GM23338 (cell line): ENCODE results near the gene FBXO8. TPM values are rescaled to one million over a fixed set of nuclear protein-coding genes. Genes with fewer than 3 reads are reported as not detected.

ENCODE experiments used
- CREB1 ChIP-seq: fragments of 250-450 bp; sonication (Bioruptor Pico); IDR thresholded peaks from 2 replicates; pipeline ENCODE4 v1.5.0; 2020; ENCODE audit warnings: low read depth, mild to moderate bottlenecking, moderate library complexity
- CTCF ChIP-seq, 2 experiments: fragments of 200-600 bp in 1 of 2; sonication (generic) in 1 of 2; conservative IDR thresholded peaks; 2 replicates each; pipeline versions ENCODE4 v1.5.1 to v1.6.1; 2016 to 2017; ENCODE audit warnings: antibody characterized with exemption in 2 of 2, low read depth in 2 of 2, mild to moderate bottlenecking in 2 of 2, moderate library complexity in 1 of 2
- ETS1 ChIP-seq: IDR thresholded peaks from 2 replicates; pipeline ENCODE4 v1.6.1; 2016; ENCODE audit warnings: antibody characterized with exemption
- EZH2 ChIP-seq: fragments of 200-600 bp; sonication (generic); IDR thresholded peaks from one replicate; pipeline ENCODE4 v1.8.0; 2017; ENCODE audit warnings: antibody characterized with exemption, mild to moderate bottlenecking, low read depth; ENCODE audit not compliant: unreplicated experiment
- JUNB ChIP-seq: IDR thresholded peaks from one replicate; pipeline ENCODE4 v1.6.1; 2016; ENCODE audit warnings: antibody characterized with exemption; ENCODE audit not compliant: unreplicated experiment
- POLR2AphosphoS5 ChIP-seq: IDR thresholded peaks from 2 replicates; pipeline ENCODE4 v1.6.1; 2016; ENCODE audit warnings: antibody characterized with exemption, low read depth
- ZNF114 ChIP-seq: fragments of 250-450 bp; sonication (Bioruptor Pico); IDR thresholded peaks from 2 replicates; pipeline ENCODE4 v1.5.0; 2020; ENCODE audit warnings: mild to moderate bottlenecking, moderate library complexity
- ZNF331 ChIP-seq: fragments of 250-450 bp; sonication (Bioruptor Pico); IDR thresholded peaks from 2 replicates; pipeline ENCODE4 v1.5.0; 2020; ENCODE audit warnings: low read depth, mild to moderate bottlenecking, moderate library complexity
- ZNF462 ChIP-seq: fragments of 250-450 bp; sonication (Bioruptor Pico); IDR thresholded peaks from 2 replicates; pipeline ENCODE4 v1.5.0; 2020; ENCODE audit warnings: mild to moderate bottlenecking, moderate library complexity
- polyA plus RNA-seq: library from polyadenylated mRNA; unstranded; fragments of >200 nt; fragmentation: Nextera tagmentation; extraction: Ambion mirVana; gene quantifications from 2 replicates; pipeline ENCODE4 v1.2.1, GENCODE V29; 2016
- total RNA-seq: library from RNA; depleted of rRNA; stranded (reverse); fragments of >200 nt; shearing (Covaris generic); gene quantifications from 2 replicates; pipeline ENCODE4 v1.2.3, GENCODE V29; 2014

The FBXO8 gene
- total and polyA plus RNA-seq, 2 experiments from 2014 or later = 5.8 to 7.9 TPM

- no peak for TF ChIP-seq ZNF462 (CRISPR knock-in tag)
- no peak for TF ChIP-seq EZH2
- TF ChIP-seq ZNF114 (CRISPR knock-in tag) = no peak
- TF ChIP-seq CTCF (conservative IDR thresholded peaks at IDR 0.05; ENCODE audit: low read depth in 2 of 2) = no peak
- TF ChIP-seq CREB1 (CRISPR knock-in tag) = no peak
- TF ChIP-seq ETS1 = no peak
- no peak for TF ChIP-seq POLR2AphosphoS5
- no peak for TF ChIP-seq JUNB
- TF ChIP-seq ZNF331 = no peak
Observed at GRCh38 chr4:174248407-174248806, 35.1 kb downstream of the FBXO8 start (continued).
